EL (cell line): ENCODE measurements around the gene NATD1.

Source experiments
- DNase-seq: peaks from one replicate; pipeline ENCODE4 v3.0.0-alpha.2; 2016

The NATD1 gene

GRCh38 chr17:21189361-21189760 lies 63.8 kb downstream of the NATD1 start:
- no peak for DNase-seq
